ENCODE results near the gene FMN1. TPM values are rescaled to one million over a fixed set of nuclear protein-coding genes. Genes with fewer than 3 reads are reported as not detected.

Gene FMN1
- total and polyA plus RNA-seq, 11 donors: 0.61 to 10.6 (median 3.6) TPM

GRCh38 chr15:32866454-32867312 lies 327.8 kb downstream of the FMN1 start:
- Histone ChIP-seq H3K9me3 (no peaks in the 10 kb centered on the region), H3K4me3 (no peak overlapping the region), H3K4me1 (peaks cover 0 to 15% (median 0%) of the 10 kb centered on the region in 12 donors), H3K36me3 (no peaks in the 10 kb centered on the region), H3K27me3 (no peaks in the 10 kb centered on the region), H3K27ac (peak overlapping the region in 1 of 12 donors; percentile 30)
- intact Hi-C loops (cut with DNase I): no loop called here
- DNase-seq (no peak), ATAC-seq (peak in 1 of 4 donors; percentile 45)
- 71 to 75% (median 73%) methylated on average over 6 of the region's 6 CpGs for WGBS, 4 donors
- TF ChIP-seq CTCF (IDR thresholded peaks at IDR 0.05) (no peak), POLR2A (IDR thresholded peaks at IDR 0.05) (no peak)

- TF ChIP-seq POLR2A (IDR thresholded peaks at IDR 0.05) (no peak), CTCF (IDR thresholded peaks at IDR 0.05) (no peak)
- Histone ChIP-seq H3K4me1 (peaks cover 0 to 22% (median 0%) of the 10 kb centered on the region in 12 donors), H3K4me3 (no peak overlapping the region), H3K27me3 (no peaks in the 10 kb centered on the region), H3K27ac (no peak overlapping the region), H3K9me3 (no peaks in the 10 kb centered on the region), H3K36me3 (no peaks in the 10 kb centered on the region)
- intact Hi-C loops (cut with DNase I): no loop called here
- 85 to 89% (median 87%) methylated on average over 3 of the region's 3 CpGs for WGBS, 4 donors
- ATAC-seq (no peak), DNase-seq (no peak)
Measured at GRCh38 chr15:32864841-32865240, 329.7 kb downstream of the FMN1 start.

GRCh38 chr15:32864051-32864450 lies 330.5 kb downstream of the FMN1 start:
- Histone ChIP-seq H3K27ac (no peak overlapping the region), H3K4me1 (peaks cover 0 to 22% (median 0%) of the 10 kb centered on the region in 12 donors), H3K27me3 (no peaks in the 10 kb centered on the region), H3K9me3 (no peaks in the 10 kb centered on the region), H3K36me3 (no peaks in the 10 kb centered on the region), H3K4me3 (no peak overlapping the region)
- no peak for ATAC-seq
- no peak for DNase-seq
- no peak for TF ChIP-seq POLR2A (IDR thresholded peaks at IDR 0.05)
- TF ChIP-seq CTCF (IDR thresholded peaks at IDR 0.05): no peak
- intact Hi-C loops (cut with DNase I): no loop called here
- WGBS, 4 donors: 74 to 95% (median 86%) methylated on average over 1 of the region's 1 CpG

- WGBS, 4 donors: 44 to 55% (median 51%) methylated on average over 14 of the region's 14 CpGs
- Histone ChIP-seq H3K4me3 (peak overlapping the region in 6 of 12 donors; percentile 12 to 44 (median 26)), H3K36me3 (peaks cover 0 to 2% (median 0%) of the 10 kb centered on the region in 9 donors), H3K27me3 (no peaks in the 10 kb centered on the region), H3K4me1 (peaks cover 0 to 17% (median 0%) of the 10 kb centered on the region in 12 donors), H3K27ac (peak overlapping the region in 5 of 12 donors; percentile 1 to 35 (median 29)), H3K9me3 (no peaks in the 10 kb centered on the region)
- TF ChIP-seq POLR2A (IDR thresholded peaks at IDR 0.05) (no peak), CTCF (IDR thresholded peaks at IDR 0.05) (no peak)
- intact Hi-C loops (cut with DNase I): no loop called here
- ATAC-seq: peak in 3 of 4 donors; percentile 45 to 65 (median 57)
- DNase-seq: peak in 2 of 5 donors; percentile 8 to 62
Measured at GRCh38 chr15:32861761-32862160, 332.8 kb downstream of the FMN1 start.
